NCI-H2029 (cell line): ENCODE measurements around the gene MOCOS.

ENCODE experiments used
- DNase-seq: peaks from one replicate; lab custom pipeline; 2025; lab: John Stamatoyannopoulos, UW

Gene MOCOS

GRCh38 chr18:36305375-36305774 is 118.1 kb downstream of the MOCOS start:
- no peak for DNase-seq

DNA sequence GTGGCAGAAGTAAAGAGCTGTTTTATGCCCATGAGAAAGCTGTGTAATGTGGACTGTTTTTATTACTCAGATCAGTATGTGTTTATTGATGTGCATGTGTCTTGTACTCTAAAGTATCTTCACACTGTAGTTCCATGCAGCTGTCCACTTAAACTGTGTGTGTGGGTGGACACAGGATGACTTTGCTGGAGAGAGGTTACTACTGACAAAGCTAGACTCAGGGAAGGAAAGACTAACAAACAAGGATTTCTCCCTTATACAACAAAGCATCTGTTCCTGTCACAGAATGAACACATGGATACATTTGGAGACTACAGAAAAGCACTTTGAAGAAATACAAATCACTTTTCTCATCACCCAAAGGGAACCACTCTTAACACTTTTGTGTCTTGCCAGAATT is 120.2 kb downstream of the MOCOS start:
- no peak for DNase-seq

DNA sequence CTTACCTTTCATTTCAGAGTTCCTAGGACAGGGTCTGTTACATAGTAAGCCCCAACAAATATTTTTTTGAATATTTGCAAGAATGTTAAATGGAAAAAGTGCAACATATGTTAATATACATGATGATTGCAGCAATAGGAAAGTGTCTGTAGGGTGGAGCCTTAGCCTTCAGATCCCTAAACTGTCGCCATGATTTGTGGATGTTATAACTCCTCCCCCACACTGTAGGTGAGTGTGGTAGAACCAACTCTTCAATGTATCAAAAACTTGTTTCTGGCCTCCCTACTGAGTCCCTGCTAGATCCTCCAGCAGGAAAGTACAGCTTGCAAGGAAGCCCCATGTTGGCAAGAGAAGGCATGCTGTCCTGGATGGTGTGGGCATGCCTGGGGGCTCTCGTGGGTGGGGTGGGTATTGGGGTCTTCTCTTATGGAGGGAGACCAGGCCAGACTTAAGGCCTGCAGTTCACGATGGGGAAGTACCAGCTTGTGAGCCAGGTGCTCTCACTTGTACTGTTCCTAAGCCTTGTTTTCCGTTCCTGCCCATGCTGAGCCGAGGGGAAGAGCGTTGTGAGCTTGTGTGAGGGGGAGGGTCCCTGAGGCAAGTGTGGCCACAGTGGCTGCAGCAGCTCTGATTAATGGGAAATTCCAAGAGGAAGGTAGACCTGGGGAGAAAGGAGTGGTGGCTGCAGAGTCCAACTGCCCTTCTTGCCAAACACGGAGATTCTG is 121.6 kb downstream of the MOCOS start:
- no peak for DNase-seq

- DNase-seq = no peak
Measured at GRCh38 chr18:36309436-36310391, 122.4 kb downstream of the MOCOS start.

- DNase-seq = no peak
Measured at GRCh38 chr18:36311026-36311570, 123.8 kb downstream of the MOCOS start.

- DNase-seq = no peak
Measured at GRCh38 chr18:36312806-36313395, 125.6 kb downstream of the MOCOS start.

- no peak for DNase-seq
Measured at GRCh38 chr18:36314098-36314497, 126.8 kb downstream of the MOCOS start.

DNA sequence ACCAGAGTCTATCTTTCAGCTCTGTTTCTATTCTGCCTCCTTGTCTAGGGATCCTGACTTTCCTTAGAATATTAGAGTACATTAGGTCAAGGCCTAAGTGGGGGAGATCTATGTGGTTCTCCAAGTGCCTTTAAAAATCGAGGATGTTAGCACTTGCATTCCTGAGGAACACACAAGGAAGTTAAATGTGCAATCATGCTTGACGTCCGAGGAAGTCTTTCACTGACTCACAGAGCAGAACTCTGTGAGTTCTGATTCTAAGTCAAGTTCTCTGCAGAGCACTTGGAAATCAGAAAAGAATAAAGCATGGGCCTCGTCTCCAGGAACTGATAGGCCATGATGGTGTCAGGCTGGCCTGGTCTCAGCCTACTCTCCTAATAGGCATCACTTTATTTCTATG is 127.5 kb downstream of the MOCOS start:
- DNase-seq = no peak

- no peak for DNase-seq
Measured at GRCh38 chr18:36315736-36316135, 128.4 kb downstream of the MOCOS start.

DNA sequence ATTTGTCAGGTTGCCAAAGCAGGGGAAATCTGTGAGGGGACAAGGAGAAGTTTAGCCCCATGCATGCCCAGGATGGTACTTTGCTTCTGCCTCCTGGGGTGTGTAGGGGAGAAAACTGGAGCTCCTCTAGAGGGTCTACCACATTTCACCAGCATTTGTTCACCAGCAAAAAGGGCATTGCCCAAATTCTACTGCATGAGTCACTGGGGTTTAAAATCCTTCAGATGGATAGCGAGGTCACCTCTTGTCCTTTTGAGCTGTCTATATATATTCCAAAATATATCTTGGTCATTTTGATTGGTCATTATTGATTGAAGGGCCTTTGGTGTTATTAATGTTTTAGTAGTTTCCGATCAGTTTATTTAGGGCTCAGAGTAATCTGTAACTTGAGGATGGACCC is 128.9 kb downstream of the MOCOS start:
- DNase-seq = no peak
